Lung (tissue), 12 donors: ENCODE results near the gene STARD6. TPM values are rescaled to one million over a fixed set of nuclear protein-coding genes. Genes with fewer than 3 reads are reported as not detected.

Source experiments
- ATAC-seq: fragments of 200-7000 bp; cut with Tn5 transposase; one replicate; pipeline ENCODE4 v1.9.1; 2020; ENCODE audit warnings: moderate number of reproducible peaks; ENCODE audit not compliant: insufficient read depth, low FRiP score
- DNase-seq, 3 donors: peaks; one replicate each; pipeline ENCODE4 v3.0.0-alpha.2; 2013 to 2017
- H3K27ac ChIP-seq, 2 donors: one replicate each; pipeline ENCODE4 v1.5.1; 2013; ENCODE audit warnings: mild to moderate bottlenecking in 2 of 2, moderate library complexity in 2 of 2, control low read depth in 1 of 2, inconsistent platforms in 1 of 2, low read depth in 1 of 2, low read length in 1 of 2
- H3K27me3 ChIP-seq, 3 donors: one replicate each; pipeline ENCODE4 v1.5.1; 2013; ENCODE audit warnings: low read length in 2 of 3; ENCODE audit not compliant: control insufficient read depth in 3 of 3, insufficient read depth in 3 of 3
- H3K36me3 ChIP-seq, 4 donors: one replicate each; pipeline ENCODE4 v1.5.1; 2013; ENCODE audit warnings: low read length in 4 of 4, mild to moderate bottlenecking in 1 of 4, moderate library complexity in 1 of 4; ENCODE audit not compliant: control insufficient read depth in 4 of 4, insufficient read depth in 4 of 4
- H3K4me1 ChIP-seq, 5 donors: one replicate each; pipeline ENCODE4 v1.5.1; 2013; ENCODE audit warnings: low read length in 5 of 5, mild to moderate bottlenecking in 2 of 5, moderate library complexity in 1 of 5; ENCODE audit not compliant: control insufficient read depth in 5 of 5, insufficient read depth in 5 of 5
- H3K4me3 ChIP-seq: one replicate; pipeline ENCODE4 v1.5.1; 2013; ENCODE audit warnings: mild to moderate bottlenecking, control low read depth, moderate library complexity
- H3K9ac ChIP-seq, 2 donors: one replicate each; pipeline ENCODE4 v1.5.1; 2013; ENCODE audit warnings: low read length in 2 of 2, control low read depth in 1 of 2; ENCODE audit not compliant: insufficient read depth in 1 of 2
- H3K9me3 ChIP-seq, 4 donors: one replicate each; pipeline ENCODE4 v1.5.1; 2013; ENCODE audit warnings: low read length in 3 of 4, mild to moderate bottlenecking in 1 of 4, moderate library complexity in 1 of 4; ENCODE audit not compliant: control insufficient read depth in 4 of 4, insufficient read depth in 3 of 4
- CTCF ChIP-seq: IDR thresholded peaks from 2 replicates; pipeline ENCODE4 v1.5.1; 2012; ENCODE audit warnings: mild to moderate bottlenecking; ENCODE audit errors: control extremely low read depth, extremely low read depth
- whole genome bisulfite sequencing, 2 donors: extraction: QIAGEN DNeasy Blood & Tissue Kit; methylation state at CpG; one replicate each; pipeline ENCODE4 v1.1.7; 2013; 5-methylcytosine and 5-hydroxymethylcytosine counted together
- polyA plus RNA-seq, 2 donors: library from polyadenylated mRNA; stranded (reverse); fragments of 200-250 nt; gene quantifications; one replicate each; pipeline ENCODE4 v1.2.1, GENCODE V29; 2013
- total RNA-seq, 2 donors: library from RNA; depleted of rRNA in 1 of 2; stranded (reverse); fragments of >200 nt in 1 of 2; gene quantifications; one replicate each; pipeline ENCODE4 v1.2.1, GENCODE V29; 2014 to 2021
- donor health status: control.
- donor health status: control.
- donor health status: Bipolar disorder and iron deficiency.
- donor health status: healthy.
- donor health status: DM: yes; HTN: yes; CAD: no.

The STARD6 gene
- total and polyA plus RNA-seq, 4 donors = 0.07 TPM; not detected in 3

- H3K27me3 ChIP-seq = no peaks in the 10 kb centered on the region
- ATAC-seq (no peak), DNase-seq (no peak)
- H3K36me3 ChIP-seq = no peaks in the 10 kb centered on the region
- WGBS, 2 donors = 67 to 75% methylated on average over 1 of the region's 1 CpG
- no peak overlapping the region for H3K4me3 ChIP-seq
- peaks cover 0 to 1% (median 0%) of the 10 kb centered on the region in 5 donors for H3K4me1 ChIP-seq
- no peak for TF ChIP-seq CTCF
- no peaks in the 10 kb centered on the region for H3K9me3 ChIP-seq
- no peak overlapping the region for H3K27ac ChIP-seq
- no peak overlapping the region for H3K9ac ChIP-seq
Observed at GRCh38 chr18:54393648-54394294, 36.1 kb upstream of the STARD6 start.

- Histone ChIP-seq H3K4me3 (no peak overlapping the region), H3K4me1 (peaks cover 0 to 1% (median 0%) of the 10 kb centered on the region in 5 donors), H3K9me3 (no peaks in the 10 kb centered on the region), H3K9ac (no peak overlapping the region), H3K27me3 (no peaks in the 10 kb centered on the region), H3K27ac (no peak overlapping the region), H3K36me3 (no peaks in the 10 kb centered on the region)
- no peak for ATAC-seq
- peak in 2 of 3 donors; percentile 73 to 77 for DNase-seq
- peak; percentile 26 for TF ChIP-seq CTCF
- WGBS, 2 donors = 33 to 35% methylated on average over 3 of the region's 3 CpGs
Observed at GRCh38 chr18:54392543-54393023, 34.9 kb upstream of the STARD6 start.

GRCh38 chr18:54390838-54391237, 33.2 kb upstream of the STARD6 start:
- H3K9me3 ChIP-seq = no peaks in the 10 kb centered on the region
- no peak for TF ChIP-seq CTCF
- H3K4me1 ChIP-seq = peaks cover 0 to 1% (median 0%) of the 10 kb centered on the region in 5 donors
- H3K27me3 ChIP-seq = no peaks in the 10 kb centered on the region
- no peak overlapping the region for H3K27ac ChIP-seq
- no peak overlapping the region for H3K4me3 ChIP-seq
- ATAC-seq (no peak), DNase-seq (no peak)
- 54 to 71% methylated on average over 3 of the region's 3 CpGs for WGBS, 2 donors
- no peak overlapping the region for H3K9ac ChIP-seq
- H3K36me3 ChIP-seq = no peaks in the 10 kb centered on the region

GRCh38 chr18:54389143-54389505, 31.5 kb upstream of the STARD6 start:
- DNase-seq = no peak
- Histone ChIP-seq H3K9me3 (no peaks in the 10 kb centered on the region), H3K36me3 (no peaks in the 10 kb centered on the region), H3K27me3 (no peaks in the 10 kb centered on the region), H3K4me1 (peaks cover 0 to 1% (median 0%) of the 10 kb centered on the region in 5 donors), H3K4me3 (no peak overlapping the region), H3K9ac (no peak overlapping the region), H3K27ac (no peak overlapping the region)
- no peak for TF ChIP-seq CTCF
- 25 to 28% methylated on average over 2 of the region's 2 CpGs for WGBS, 2 donors
- ATAC-seq = no peak
